ENCODE measurements around the gene PRKAG2. TPM values are rescaled to one million over a fixed set of nuclear protein-coding genes. Genes with fewer than 3 reads are reported as not detected.
A peak's percentile ranks its signal among the peaks of the same experiment; 100 is the strongest.

Gene PRKAG2
- total and polyA plus RNA-seq, 2 of the 13 experiments (the other 11 are each of a cell fraction or from before 2014, with no cell fraction given): 0.90 to 1.3 TPM

- no peak overlapping the region for H3K27ac ChIP-seq (ENCODE audit: extremely low read length, insufficient read depth, low read length)
- no peak for DNase-seq (ENCODE audit: low spot score)
- H3K9ac ChIP-seq (ENCODE audit: insufficient read depth, low read depth, low read length): no peak overlapping the region
- H3K36me3 ChIP-seq (replicated peaks in 1 of 2; ENCODE audit: control insufficient read depth in 1 of 2, insufficient read depth in 2 of 2, low read length in 2 of 2): no peaks in the 10 kb centered on the region
- 57% methylated on average over 37 of the region's 40 CpGs for WGBS (ENCODE audit: low lambda C conversion rate)
- BruUV-seq (replicated peaks): no TSS peak
- no peak overlapping the region for H3K4me3 ChIP-seq (replicated peaks in 1 of 3; ENCODE audit: insufficient read depth in 1 of 3, low read depth in 2 of 3, low read length in 3 of 3)
- ChIA-PET POLR2A (no interaction called here), CTCF (ENCODE audit: low intra/inter-chr PET ratio, low total read pairs) (no interaction called here)
- H3K4me1 ChIP-seq (ENCODE audit: insufficient read depth, low read length): peaks cover 17% of the 10 kb centered on the region; the same call in 1 of the 2 replicates
- no peak for ATAC-seq
- in situ Hi-C loops (cut with HindIII; ENCODE audit: extremely low pct_ligation_motif_present, low pct_unique_long_range_greater_than_20kb): no loop called here
- FAIRE-seq: no peak
- H2AFZ ChIP-seq (ENCODE audit: low read length): no peak overlapping the region
- H4K20me1 ChIP-seq (ENCODE audit: insufficient read depth, low read length): no peaks in the 10 kb centered on the region
- peaks cover 1 to 40% of the 10 kb centered on the region in 2 experiments; a peak in 3 of 5 replicates for H3K27me3 ChIP-seq (ENCODE audit: control insufficient read depth in 1 of 2, insufficient read depth in 2 of 2, low read length in 2 of 2)
- no peak overlapping the region for H3K4me2 ChIP-seq (ENCODE audit: low read depth, low read length)
- H3K9me3 ChIP-seq (ENCODE audit: low read length): no peaks in the 10 kb centered on the region
- no peak for TF ChIP-seq SKIL (CRISPR knock-in tag; IDR thresholded peaks at IDR 0.05; ENCODE audit: borderline replicate concordance)
- TF ChIP-seq HDAC6 (IDR thresholded peaks at IDR 0.05; ENCODE audit: low read depth, low read length): no peak
- peak; percentile 61 for TF ChIP-seq ZNF263 (CRISPR knock-in tag; IDR thresholded peaks at IDR 0.05)
- no peak for TF ChIP-seq USF2 (IDR thresholded peaks at IDR 0.05; ENCODE audit: low read depth, low read length)
- TF ChIP-seq USF2 (CRISPR knock-in tag; IDR thresholded peaks at IDR 0.05; ENCODE audit: borderline replicate concordance): no peak
- no peak for TF ChIP-seq ZNF101 (CRISPR knock-in tag; IDR thresholded peaks at IDR 0.05; ENCODE audit: borderline replicate concordance, low read depth)
- TF ChIP-seq, protein P1, sequence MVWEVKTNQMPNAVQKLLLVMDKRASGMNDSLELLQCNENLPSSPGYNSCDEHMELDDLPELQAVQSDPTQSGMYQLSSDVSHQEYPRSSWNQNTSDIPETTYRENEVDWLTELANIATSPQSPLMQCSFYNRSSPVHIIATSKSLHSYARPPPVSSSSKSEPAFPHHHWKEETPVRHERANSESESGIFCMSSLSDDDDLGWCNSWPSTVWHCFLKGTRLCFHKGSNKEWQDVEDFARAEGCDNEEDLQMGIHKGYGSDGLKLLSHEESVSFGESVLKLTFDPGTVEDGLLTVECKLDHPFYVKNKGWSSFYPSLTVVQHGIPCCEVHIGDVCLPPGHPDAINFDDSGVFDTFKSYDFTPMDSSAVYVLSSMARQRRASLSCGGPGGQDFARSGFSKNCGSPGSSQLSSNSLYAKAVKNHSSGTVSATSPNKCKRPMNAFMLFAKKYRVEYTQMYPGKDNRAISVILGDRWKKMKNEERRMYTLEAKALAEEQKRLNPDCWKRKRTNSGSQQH (CRISPR knock-in tag; IDR thresholded peaks at IDR 0.05; ENCODE audit: low read depth): no peak
- no peaks in the 10 kb centered on the region for H3K79me2 ChIP-seq (ENCODE audit: insufficient read depth, low read length)
- intact Hi-C loops (cut with micrococcal nuclease; ENCODE audit: unreplicated experiment): no loop called here
Observed at GRCh38 chr7:151894111-151895007, 17.4 kb upstream of the PRKAG2 start.
